WI38 (cell line): ENCODE measurements around the gene NTNG1.
"Not testable (repeated sequence)": the region's sequence is repeated elsewhere in the genome, so short reads cannot be mapped to it uniquely, and the experiment has no call there.

ENCODE experiments used
- H3K4me3 ChIP-seq: 2 replicates; pipeline ENCODE4 v1.5.1; 2011; ENCODE audit warnings: low read depth, mild to moderate bottlenecking, control low read depth, low read length
- CTCF ChIP-seq: IDR thresholded peaks from 2 replicates; pipeline ENCODE4 v1.5.1; 2012; ENCODE audit warnings: low read depth, mild to moderate bottlenecking, control low read depth, low read length

Gene NTNG1

GRCh38 chr1:107140703-107141490 lies at the start of gene NTNG1:
Gene NTNG1 (plus strand): TSS chr1:107141039.
- TF ChIP-seq CTCF = no peak
- H3K4me3 ChIP-seq = peak within 1 kb of the TSS; percentile 59

GRCh38 chr1:107091418-107091817 lies 49.4 kb upstream of the NTNG1 start:
- TF ChIP-seq CTCF = no peak
- H3K4me3 ChIP-seq = no peak overlapping the region

- not testable (repeated sequence) for H3K4me3 ChIP-seq
These were observed 47.4 kb upstream of the NTNG1 start for GRCh38 chr1:107093395-107093794.

GRCh38 chr1:107095647-107096046 lies 45.2 kb upstream of the NTNG1 start:
- no peak for TF ChIP-seq CTCF
- no peak overlapping the region for H3K4me3 ChIP-seq

GRCh38 chr1:107096690-107097089 lies 44.1 kb upstream of the NTNG1 start:
- no peak for TF ChIP-seq CTCF
- H3K4me3 ChIP-seq = no peak overlapping the region

- TF ChIP-seq CTCF = no peak
- H3K4me3 ChIP-seq = no peak overlapping the region
These were observed 41.9 kb upstream of the NTNG1 start for GRCh38 chr1:107098961-107099360.

- no peak for TF ChIP-seq CTCF
- no peak overlapping the region for H3K4me3 ChIP-seq
These were observed 40.4 kb upstream of the NTNG1 start for GRCh38 chr1:107100331-107100984.
